ENCODE results near the gene RAPGEF1. TPM values are rescaled to one million over a fixed set of nuclear protein-coding genes. Genes with fewer than 3 reads are reported as not detected.

RAPGEF1 gene
- total and polyA plus RNA-seq, 3 donors from 2014 or later = 36.1 to 56.9 (median 55.8) TPM

DNA sequence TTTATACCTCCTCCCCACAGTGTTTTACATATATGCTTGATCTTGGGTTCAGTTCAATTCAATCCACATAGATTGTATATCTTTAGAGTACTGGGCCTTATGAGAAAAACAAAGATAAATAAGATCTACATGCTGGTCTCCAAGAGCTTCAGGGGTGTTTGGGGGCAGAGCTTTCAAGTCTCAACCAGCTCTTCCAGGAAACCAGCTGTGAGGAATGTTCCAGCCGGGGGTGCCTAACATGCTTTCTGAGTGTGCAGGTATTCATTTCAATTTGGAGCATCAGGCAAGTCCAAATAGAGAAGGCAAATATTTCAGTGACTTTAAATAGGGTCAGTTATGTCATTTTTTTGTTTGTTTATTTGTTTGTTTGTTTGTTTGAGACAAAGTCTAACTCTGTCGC, 5.7 kb upstream of the RAPGEF1 start:
- Histone ChIP-seq H3K4me1 (no peaks in the 10 kb centered on the region), H3K9me3 (no peaks in the 10 kb centered on the region), H3K27me3 (no peaks in the 10 kb centered on the region), H3K27ac (no peak overlapping the region), H3K36me3 (ENCODE audit: low read depth, missing control alignments) (no peaks in the 10 kb centered on the region), H3K4me3 (no peak overlapping the region)
- WGBS, 2 donors = 95% methylated on average over 2 of the region's 2 CpGs
- TF ChIP-seq POLR2A (IDR thresholded peaks at IDR 0.05) (no peak), CTCF (IDR thresholded peaks at IDR 0.05) (no peak)
- no peak for DNase-seq
- intact Hi-C loops (cut with DNase I; ENCODE audit: low total_unique reads) = no loop called here

- intact Hi-C loops (cut with DNase I; ENCODE audit: low total_unique reads) = loop anchor here (5.0 kb wide), 1 partner anchor 392 kb away; no protein-coding TSS in a partner anchor
- TF ChIP-seq POLR2A (IDR thresholded peaks at IDR 0.05) (no peak), CTCF (IDR thresholded peaks at IDR 0.05) (no peak)
- Histone ChIP-seq H3K4me3 (no peak overlapping the region), H3K36me3 (ENCODE audit: low read depth, missing control alignments) (no peaks in the 10 kb centered on the region), H3K9me3 (no peaks in the 10 kb centered on the region), H3K4me1 (no peaks in the 10 kb centered on the region), H3K27me3 (no peaks in the 10 kb centered on the region), H3K27ac (no peak overlapping the region)
- 82 to 88% methylated on average over 6 to 8 of the region's 8 CpGs for WGBS, 2 donors
- DNase-seq = no peak
Observed at GRCh38 chr9:131744720-131745201, 4.9 kb upstream of the RAPGEF1 start.

DNA sequence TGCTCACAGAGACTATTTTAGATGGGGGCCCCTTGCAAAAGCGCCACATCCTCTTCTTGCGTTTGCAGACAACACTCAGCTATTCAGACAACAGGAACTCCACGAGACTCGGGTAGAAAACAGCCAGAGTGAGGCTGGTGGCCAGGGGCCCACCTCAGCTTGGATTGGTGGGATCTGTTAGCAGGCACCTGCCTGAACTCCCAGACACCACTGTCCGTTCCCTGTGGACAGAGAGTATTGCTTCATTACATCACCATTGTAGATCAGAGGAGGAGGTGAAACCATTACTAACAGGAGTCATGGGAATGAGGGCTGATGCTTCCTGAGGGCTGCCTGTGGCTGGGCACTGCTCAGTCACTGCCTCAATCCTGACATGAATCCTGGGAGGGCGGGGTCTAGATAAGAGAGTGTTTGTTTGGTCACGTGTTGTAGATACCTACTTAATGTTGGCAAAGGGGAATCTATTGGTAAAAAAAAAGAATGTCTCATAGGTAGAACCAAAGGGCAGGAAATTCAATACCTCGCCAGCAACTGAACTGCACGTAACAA, 4.4 kb upstream of the RAPGEF1 start:
- Histone ChIP-seq H3K4me3 (no peak overlapping the region), H3K27ac (no peak overlapping the region), H3K9me3 (no peaks in the 10 kb centered on the region), H3K4me1 (no peaks in the 10 kb centered on the region), H3K27me3 (no peaks in the 10 kb centered on the region), H3K36me3 (ENCODE audit: low read depth, missing control alignments) (no peaks in the 10 kb centered on the region)
- DNase-seq = no peak
- no peak for TF ChIP-seq POLR2A (IDR thresholded peaks at IDR 0.05)
- TF ChIP-seq CTCF (IDR thresholded peaks at IDR 0.05) = no peak
- 85 to 92% methylated on average over 9 of the region's 9 CpGs for WGBS, 2 donors
- intact Hi-C loops (cut with DNase I; ENCODE audit: low total_unique reads) = loop anchor here (5.0 kb wide), 1 partner anchor 392 kb away; no protein-coding TSS in a partner anchor

GRCh38 chr9:131743501-131743900, 3.6 kb upstream of the RAPGEF1 start:
- no peaks in the 10 kb centered on the region for H3K36me3 ChIP-seq (ENCODE audit: low read depth, missing control alignments)
- peaks cover 5% of the 10 kb centered on the region for H3K4me1 ChIP-seq
- intact Hi-C loops (cut with DNase I; ENCODE audit: low total_unique reads) = loop anchor here (5.0 kb wide), 1 partner anchor 391 kb away; no protein-coding TSS in a partner anchor
- DNase-seq = no peak
- H3K27me3 ChIP-seq = no peaks in the 10 kb centered on the region
- no peak overlapping the region for H3K27ac ChIP-seq
- H3K4me3 ChIP-seq = no peak overlapping the region
- H3K9me3 ChIP-seq = no peaks in the 10 kb centered on the region
- WGBS, 2 donors = 88 to 91% methylated on average over 1 of the region's 1 CpG
- no peak for TF ChIP-seq POLR2A (IDR thresholded peaks at IDR 0.05)
- TF ChIP-seq CTCF (IDR thresholded peaks at IDR 0.05) = no peak

DNA sequence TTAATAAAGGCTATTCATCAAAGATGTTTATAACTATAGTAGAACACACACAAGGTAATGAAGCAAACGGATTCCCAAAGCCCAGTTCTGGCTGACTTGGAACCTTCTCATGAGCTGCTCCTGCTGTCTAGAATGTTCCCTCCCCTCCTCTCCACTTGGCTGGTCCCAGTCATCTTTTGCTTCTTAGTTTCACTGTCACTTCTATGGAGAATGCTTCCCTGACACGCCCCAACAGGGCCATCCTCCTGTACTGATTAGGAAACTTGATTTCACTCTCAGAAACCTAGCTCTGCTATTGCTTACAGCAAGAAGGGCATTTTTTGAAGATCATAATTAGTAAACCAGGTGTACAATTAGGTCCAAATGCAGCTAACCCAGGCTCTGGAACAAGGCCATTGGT, 3.2 kb upstream of the RAPGEF1 start:
- H3K4me3 ChIP-seq = no peak overlapping the region
- H3K27me3 ChIP-seq = no peaks in the 10 kb centered on the region
- WGBS, 2 donors = 81 to 83% methylated on average over 2 of the region's 2 CpGs
- no peak overlapping the region for H3K27ac ChIP-seq
- TF ChIP-seq CTCF (IDR thresholded peaks at IDR 0.05) (no peak), POLR2A (IDR thresholded peaks at IDR 0.05) (no peak)
- H3K36me3 ChIP-seq (ENCODE audit: low read depth, missing control alignments) = no peaks in the 10 kb centered on the region
- intact Hi-C loops (cut with DNase I; ENCODE audit: low total_unique reads) = loop anchor here (5.0 kb wide), 1 partner anchor 391 kb away; no protein-coding TSS in a partner anchor
- H3K4me1 ChIP-seq = peaks cover 9% of the 10 kb centered on the region
- DNase-seq = no peak
- no peaks in the 10 kb centered on the region for H3K9me3 ChIP-seq

All from testis (tissue), 3 donors.